Measurements from ENCODE around the gene SLC25A31. TPM values are rescaled to one million over a fixed set of nuclear protein-coding genes. Genes with fewer than 3 reads are reported as not detected.
A peak's percentile ranks its signal among the peaks of the same experiment; 100 is the strongest.

The SLC25A31 gene
- total and polyA plus RNA-seq, 9 donors, result 0.08 TPM; not detected in 8

DNA sequence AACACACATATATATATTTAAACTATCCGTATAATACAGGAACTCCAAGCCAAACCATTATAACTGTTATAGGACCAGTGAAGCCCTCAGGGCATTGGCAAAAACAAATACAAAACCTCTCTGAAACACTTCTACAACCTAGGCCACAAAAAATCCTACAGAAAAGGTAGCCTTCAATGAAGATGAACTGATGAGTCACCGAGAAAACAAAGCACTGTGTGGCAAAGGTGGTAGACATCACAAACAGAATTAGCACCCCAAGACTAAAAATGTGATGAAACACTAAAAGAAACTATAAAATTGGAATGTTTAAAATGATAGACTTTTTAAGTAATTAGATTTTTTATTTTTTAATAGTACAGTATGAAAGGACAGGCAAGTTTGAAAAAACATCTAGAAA, 46.4 kb downstream of the SLC25A31 start:
- WGBS (ENCODE audit: insufficient coverage), result 80% methylated on average over 1 of the region's 2 CpGs
- Histone ChIP-seq H3K9me3 (replicated peaks; ENCODE audit: control insufficient read depth, low read depth, low read length) (no peaks in the 10 kb centered on the region), H3K4me3 (ENCODE audit: low read length) (no peak overlapping the region), H3K27me3 (ENCODE audit: control insufficient read depth, insufficient read depth, low read length) (peaks cover 3% of the 10 kb centered on the region), H3K36me3 (ENCODE audit: control insufficient read depth, insufficient read depth, low read length) (no peaks in the 10 kb centered on the region), H3K4me1 (ENCODE audit: control insufficient read depth, insufficient read depth, low read length) (peaks cover 3% of the 10 kb centered on the region), H3K27ac (ENCODE audit: low read length) (no peak overlapping the region)
- no peak for DNase-seq

- H3K4me3 ChIP-seq (ENCODE audit: low read length), result no peak overlapping the region
- no peaks in the 10 kb centered on the region for H3K36me3 ChIP-seq (ENCODE audit: control insufficient read depth, insufficient read depth, low read length)
- WGBS (ENCODE audit: insufficient coverage), result 75% methylated on average over 3 of the region's 3 CpGs
- H3K4me1 ChIP-seq (ENCODE audit: control insufficient read depth, insufficient read depth, low read length), result peaks cover 4% of the 10 kb centered on the region
- no peak for DNase-seq
- H3K9me3 ChIP-seq (replicated peaks; ENCODE audit: control insufficient read depth, low read depth, low read length), result no peaks in the 10 kb centered on the region
- peaks cover 9% of the 10 kb centered on the region for H3K27me3 ChIP-seq (ENCODE audit: control insufficient read depth, insufficient read depth, low read length)
- no peak overlapping the region for H3K27ac ChIP-seq (ENCODE audit: low read length)
Measured at GRCh38 chr4:127777487-127777886, 47.3 kb downstream of the SLC25A31 start.

- no CpG with 5 or more reads among the region's 2 CpGs for WGBS (ENCODE audit: insufficient coverage)
- H3K9me3 ChIP-seq (replicated peaks; ENCODE audit: control insufficient read depth, low read depth, low read length), result no peaks in the 10 kb centered on the region
- H3K27me3 ChIP-seq (ENCODE audit: control insufficient read depth, insufficient read depth, low read length), result peaks cover 15% of the 10 kb centered on the region
- no peaks in the 10 kb centered on the region for H3K36me3 ChIP-seq (ENCODE audit: control insufficient read depth, insufficient read depth, low read length)
- H3K4me3 ChIP-seq (ENCODE audit: low read length), result no peak overlapping the region
- peaks cover 8% of the 10 kb centered on the region for H3K4me1 ChIP-seq (ENCODE audit: control insufficient read depth, insufficient read depth, low read length)
- H3K27ac ChIP-seq (ENCODE audit: low read length), result no peak overlapping the region
- no peak for DNase-seq
Measured at GRCh38 chr4:127778102-127778501, 47.9 kb downstream of the SLC25A31 start.

DNA sequence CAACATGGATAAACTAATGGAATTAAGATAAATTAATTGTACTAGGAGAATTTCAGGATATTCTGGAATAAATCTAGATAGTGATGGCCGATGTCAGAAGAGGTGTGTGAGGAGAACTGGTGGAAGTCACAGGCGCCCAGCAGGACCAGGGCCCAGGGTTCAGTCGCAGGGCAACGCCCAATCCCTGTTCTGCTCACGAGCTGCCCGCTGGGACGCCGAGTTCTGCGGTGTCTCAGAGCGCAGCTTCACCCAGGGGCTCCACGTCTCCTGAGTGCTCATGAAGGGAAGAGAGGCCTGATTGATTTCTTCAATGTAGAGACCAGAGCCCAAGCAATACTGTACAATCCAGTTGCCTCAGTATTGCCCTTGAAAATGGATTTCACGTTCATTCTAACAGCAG, 50.4 kb downstream of the SLC25A31 start:
- Histone ChIP-seq H3K9me3 (replicated peaks; ENCODE audit: control insufficient read depth, low read depth, low read length) (no peaks in the 10 kb centered on the region), H3K4me1 (ENCODE audit: control insufficient read depth, insufficient read depth, low read length) (peaks cover 8% of the 10 kb centered on the region), H3K36me3 (ENCODE audit: control insufficient read depth, insufficient read depth, low read length) (no peaks in the 10 kb centered on the region), H3K27me3 (ENCODE audit: control insufficient read depth, insufficient read depth, low read length) (peaks cover 17% of the 10 kb centered on the region), H3K27ac (ENCODE audit: low read length) (no peak overlapping the region), H3K4me3 (ENCODE audit: low read length) (no peak overlapping the region)
- WGBS (ENCODE audit: insufficient coverage), result 93% methylated on average over 7 of the region's 12 CpGs
- peak; percentile 6 for DNase-seq

DNA sequence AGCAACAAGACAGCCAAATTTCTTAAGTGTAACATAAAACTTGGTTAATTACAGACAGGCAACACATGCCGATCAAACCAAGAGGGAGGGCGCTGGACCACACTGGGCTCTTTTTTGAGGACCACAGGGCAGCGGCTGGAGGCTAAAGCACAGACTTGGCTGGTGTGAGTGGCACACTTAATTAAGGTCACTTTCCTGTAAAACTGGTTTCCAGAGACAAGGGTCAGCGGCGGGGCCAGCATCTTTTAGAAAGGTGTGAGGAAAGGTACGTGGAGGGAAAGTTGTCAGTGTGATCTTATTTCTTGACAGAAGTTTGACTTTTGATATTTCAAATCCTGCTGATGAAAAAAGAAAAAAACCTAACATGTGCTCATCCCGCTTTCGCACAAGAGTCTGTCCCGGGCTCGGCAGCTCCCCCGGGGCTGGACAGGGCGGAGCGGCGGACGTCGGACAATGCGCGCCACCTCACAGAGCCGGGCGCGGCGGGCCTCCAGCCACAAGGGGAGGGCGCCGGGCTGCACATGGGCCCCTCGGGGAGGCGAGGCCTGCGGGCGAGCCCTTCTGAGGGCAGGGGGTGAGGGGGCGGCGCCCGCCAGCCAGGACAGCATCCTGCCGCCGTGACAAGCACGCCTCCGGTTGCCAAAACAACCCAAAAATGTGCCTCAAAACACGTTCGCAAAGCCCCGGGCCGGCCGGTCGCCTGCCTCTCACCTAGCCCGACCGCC, 51.3 kb downstream of the SLC25A31 start:
- H3K36me3 ChIP-seq (ENCODE audit: control insufficient read depth, insufficient read depth, low read length), result no peaks in the 10 kb centered on the region
- H3K4me3 ChIP-seq (ENCODE audit: low read length), result peak overlapping the region; percentile 83
- peak overlapping the region; percentile 92 for H3K27ac ChIP-seq (ENCODE audit: low read length)
- 10% methylated on average over 42 of the region's 43 CpGs for WGBS (ENCODE audit: insufficient coverage)
- peak; percentile 75 for DNase-seq
- H3K4me1 ChIP-seq (ENCODE audit: control insufficient read depth, insufficient read depth, low read length), result peaks cover 8% of the 10 kb centered on the region
- H3K27me3 ChIP-seq (ENCODE audit: control insufficient read depth, insufficient read depth, low read length), result peaks cover 17% of the 10 kb centered on the region
- H3K9me3 ChIP-seq (replicated peaks; ENCODE audit: control insufficient read depth, low read depth, low read length), result no peaks in the 10 kb centered on the region

GRCh38 chr4:127782025-127782274, 51.8 kb downstream of the SLC25A31 start:
- Histone ChIP-seq H3K27me3 (ENCODE audit: control insufficient read depth, insufficient read depth, low read length) (peaks cover 17% of the 10 kb centered on the region), H3K4me1 (ENCODE audit: control insufficient read depth, insufficient read depth, low read length) (peaks cover 8% of the 10 kb centered on the region), H3K36me3 (ENCODE audit: control insufficient read depth, insufficient read depth, low read length) (no peaks in the 10 kb centered on the region), H3K4me3 (ENCODE audit: low read length) (peak overlapping the region; percentile 83), H3K9me3 (replicated peaks; ENCODE audit: control insufficient read depth, low read depth, low read length) (no peaks in the 10 kb centered on the region), H3K27ac (ENCODE audit: low read length) (peak overlapping the region; percentile 92)
- DNase-seq, result peak; percentile 95
- under 1% methylated on average over 25 of the region's 30 CpGs for WGBS (ENCODE audit: insufficient coverage)

- DNase-seq, result peak; percentile 79
- H3K36me3 ChIP-seq (ENCODE audit: control insufficient read depth, insufficient read depth, low read length), result no peaks in the 10 kb centered on the region
- WGBS (ENCODE audit: insufficient coverage), result 0% methylated on average over 63 of the region's 63 CpGs
Measured at GRCh38 chr4:127782275-127783025, 52.2 kb downstream of the SLC25A31 start, which contains the start of gene HSPA4L. Gene HSPA4L, plus strand, starts transcription at chr4:127782322. Its CDS starts 229 bp downstream, at chr4:127782551.

DNA sequence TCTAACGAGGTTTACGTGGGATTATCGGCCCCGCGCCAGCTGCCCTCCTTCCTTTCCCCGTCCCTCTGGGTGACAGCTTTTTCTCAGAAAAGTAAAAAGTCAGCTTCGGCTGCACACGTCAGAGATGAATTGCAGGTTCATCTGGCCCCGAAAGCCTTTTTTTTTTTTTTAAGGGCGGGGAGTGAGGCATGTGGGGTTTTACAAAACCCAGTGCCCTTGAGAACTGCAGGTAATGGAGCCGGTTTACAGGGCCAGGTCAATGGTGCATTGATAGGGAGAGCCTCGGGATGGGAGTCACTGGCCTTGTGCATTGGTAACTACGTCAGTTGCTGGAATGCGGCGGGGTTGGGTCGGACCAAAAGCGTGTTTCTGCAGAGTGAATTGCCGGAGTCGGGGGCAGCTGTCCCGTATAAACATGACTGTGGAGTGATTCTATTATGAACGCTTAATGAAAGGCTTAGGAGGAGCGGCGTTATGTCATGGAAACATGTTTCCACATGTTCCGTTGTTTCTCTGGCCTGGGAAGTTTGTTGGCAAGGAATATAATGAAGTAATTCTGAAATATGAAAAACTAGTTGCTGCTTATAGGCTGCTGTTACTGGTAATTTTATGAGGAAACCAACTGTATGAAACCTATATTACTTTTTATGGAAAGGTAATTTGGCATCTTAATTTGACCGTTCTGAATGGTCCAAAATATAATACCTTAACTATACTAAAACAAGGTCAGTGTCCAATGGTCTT, 53.0 kb downstream of the SLC25A31 start:
- peak overlapping the region; percentile 92 for H3K27ac ChIP-seq (ENCODE audit: low read length)

More at GRCh38 chr4:127782275-127783025, 52.2 kb downstream of the SLC25A31 start, which contains the start of gene HSPA4L:
- peak within 1 kb of the TSS; percentile 92 for H3K27ac ChIP-seq (ENCODE audit: low read length)
- peaks cover 8% of the 10 kb centered on the region for H3K4me1 ChIP-seq (ENCODE audit: control insufficient read depth, insufficient read depth, low read length)
- peak within 1 kb of the TSS; percentile 83 for H3K4me3 ChIP-seq (ENCODE audit: low read length)
- H3K27me3 ChIP-seq (ENCODE audit: control insufficient read depth, insufficient read depth, low read length), result peaks cover 17% of the 10 kb centered on the region
- no peaks in the 10 kb centered on the region for H3K9me3 ChIP-seq (replicated peaks; ENCODE audit: control insufficient read depth, low read depth, low read length)

DNA sequence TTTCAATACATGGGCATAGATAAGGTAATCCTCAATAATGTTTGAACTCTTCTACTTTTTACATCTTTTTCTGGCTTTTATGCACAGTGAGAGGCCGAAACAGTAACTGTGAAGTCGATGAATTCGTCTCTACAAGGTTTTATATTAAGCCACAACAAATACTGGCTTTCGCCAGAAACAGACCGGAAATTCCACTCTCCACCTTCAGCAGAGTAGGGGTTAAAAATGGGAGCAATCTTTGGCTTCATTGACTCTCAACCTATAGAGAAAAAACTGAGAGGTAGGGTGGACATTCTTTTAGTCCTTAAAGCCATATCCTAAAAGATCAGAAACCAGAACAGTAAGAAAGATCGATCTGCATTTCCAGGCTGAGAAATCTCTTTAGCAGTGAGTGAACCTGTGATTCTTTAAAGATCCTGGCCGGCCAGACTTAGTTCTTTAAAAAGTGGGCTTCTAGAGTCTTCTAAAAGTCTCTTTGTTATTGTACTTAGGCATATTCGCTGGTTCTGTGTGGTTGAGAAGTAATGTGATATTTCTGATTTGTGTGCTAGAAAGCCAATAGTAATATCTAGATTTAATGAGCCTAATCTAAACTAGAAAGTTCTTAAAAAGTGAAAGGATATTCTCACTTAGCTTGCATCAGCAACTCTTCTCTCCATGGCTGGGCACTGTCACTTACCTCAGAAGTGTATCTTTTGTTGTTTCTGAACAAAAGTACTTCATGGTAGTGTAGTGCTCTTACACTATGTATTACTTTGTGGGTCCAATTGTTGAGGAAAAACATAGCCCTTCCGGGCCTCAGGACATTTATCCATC, 54.0 kb downstream of the SLC25A31 start:
- DNase-seq, result peak; percentile 14

More for the DNA sequence above, 53.0 kb downstream of the SLC25A31 start:
- DNase-seq, result peak; percentile 96
- Histone ChIP-seq H3K36me3 (ENCODE audit: control insufficient read depth, insufficient read depth, low read length) (no peaks in the 10 kb centered on the region), H3K4me3 (ENCODE audit: low read length) (peak overlapping the region; percentile 83), H3K27me3 (ENCODE audit: control insufficient read depth, insufficient read depth, low read length) (peaks cover 17% of the 10 kb centered on the region), H3K4me1 (ENCODE audit: control insufficient read depth, insufficient read depth, low read length) (peaks cover 8% of the 10 kb centered on the region), H3K9me3 (replicated peaks; ENCODE audit: control insufficient read depth, low read depth, low read length) (no peaks in the 10 kb centered on the region)
- WGBS (ENCODE audit: insufficient coverage), result 5% methylated on average over 21 of the region's 25 CpGs

More for the DNA sequence above, 54.0 kb downstream of the SLC25A31 start:
- H3K4me1 ChIP-seq (ENCODE audit: control insufficient read depth, insufficient read depth, low read length), result peaks cover 8% of the 10 kb centered on the region
- no peaks in the 10 kb centered on the region for H3K9me3 ChIP-seq (replicated peaks; ENCODE audit: control insufficient read depth, low read depth, low read length)
- H3K4me3 ChIP-seq (ENCODE audit: low read length), result peak overlapping the region; percentile 83
- peaks cover 17% of the 10 kb centered on the region for H3K27me3 ChIP-seq (ENCODE audit: control insufficient read depth, insufficient read depth, low read length)
- H3K36me3 ChIP-seq (ENCODE audit: control insufficient read depth, insufficient read depth, low read length), result no peaks in the 10 kb centered on the region
- peak overlapping the region; percentile 92 for H3K27ac ChIP-seq (ENCODE audit: low read length)
- WGBS (ENCODE audit: insufficient coverage), result 49% methylated on average over 3 of the region's 9 CpGs

Data from muscle of leg (tissue), 11 donors.